ENCODE measurements around the gene CATSPERB.

CATSPERB gene

DNA sequence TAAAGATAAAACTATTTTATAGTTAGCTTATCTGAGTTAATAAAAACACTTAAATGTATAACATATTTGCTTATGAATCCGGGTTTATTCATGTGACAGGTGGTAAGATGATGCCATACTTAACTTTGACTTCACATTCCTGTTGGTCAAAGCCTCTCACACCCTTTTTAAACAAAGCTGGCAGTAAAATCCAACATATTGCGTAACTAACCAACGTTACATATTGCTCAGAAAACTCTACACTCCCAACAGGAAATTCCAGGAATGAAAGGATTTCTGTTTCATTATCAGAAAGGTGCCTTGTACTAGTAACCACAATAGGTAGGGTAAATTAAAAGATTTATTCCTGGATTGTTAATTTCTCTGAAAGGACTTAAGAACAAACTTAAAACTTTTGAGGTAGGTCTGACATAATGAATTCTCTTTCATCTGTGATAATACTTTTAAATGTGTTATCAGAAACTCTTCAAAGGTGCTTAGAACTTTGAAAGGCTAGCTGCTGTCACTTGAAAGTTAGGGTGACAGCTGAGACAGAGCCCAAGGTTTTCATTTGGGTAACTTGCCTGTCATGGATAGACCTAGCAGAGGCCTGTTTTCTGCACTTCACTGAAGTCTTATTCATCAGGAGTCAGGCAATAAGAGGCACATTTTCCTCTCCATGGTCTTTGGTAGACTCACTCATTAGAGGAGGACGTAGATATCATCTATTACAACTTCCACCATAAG is 23.8 kb upstream of the CATSPERB start:
- TF ChIP-seq CTCF (IDR thresholded peaks at IDR 0.05; ENCODE audit: control insufficient read depth, insufficient read depth, low read depth, low read length, missing control alignments), result no peak
- DNase-seq (ENCODE audit: low read depth), result no peak
- H3K4me3 ChIP-seq (ENCODE audit: control insufficient read depth, low read depth, low read length), result no peak overlapping the region

- no peak for DNase-seq (ENCODE audit: low read depth)
- TF ChIP-seq CTCF (IDR thresholded peaks at IDR 0.05; ENCODE audit: control insufficient read depth, insufficient read depth, low read depth, low read length, missing control alignments), result no peak
- H3K4me3 ChIP-seq (ENCODE audit: control insufficient read depth, low read depth, low read length), result no peak overlapping the region
Measured at GRCh38 chr14:91754819-91755218, 22.9 kb upstream of the CATSPERB start.

GRCh38 chr14:91754185-91754584 is 22.3 kb upstream of the CATSPERB start:
- no peak for TF ChIP-seq CTCF (IDR thresholded peaks at IDR 0.05; ENCODE audit: control insufficient read depth, insufficient read depth, low read depth, low read length, missing control alignments)
- DNase-seq (ENCODE audit: low read depth), result no peak
- H3K4me3 ChIP-seq (ENCODE audit: control insufficient read depth, low read depth, low read length), result no peak overlapping the region

DNA sequence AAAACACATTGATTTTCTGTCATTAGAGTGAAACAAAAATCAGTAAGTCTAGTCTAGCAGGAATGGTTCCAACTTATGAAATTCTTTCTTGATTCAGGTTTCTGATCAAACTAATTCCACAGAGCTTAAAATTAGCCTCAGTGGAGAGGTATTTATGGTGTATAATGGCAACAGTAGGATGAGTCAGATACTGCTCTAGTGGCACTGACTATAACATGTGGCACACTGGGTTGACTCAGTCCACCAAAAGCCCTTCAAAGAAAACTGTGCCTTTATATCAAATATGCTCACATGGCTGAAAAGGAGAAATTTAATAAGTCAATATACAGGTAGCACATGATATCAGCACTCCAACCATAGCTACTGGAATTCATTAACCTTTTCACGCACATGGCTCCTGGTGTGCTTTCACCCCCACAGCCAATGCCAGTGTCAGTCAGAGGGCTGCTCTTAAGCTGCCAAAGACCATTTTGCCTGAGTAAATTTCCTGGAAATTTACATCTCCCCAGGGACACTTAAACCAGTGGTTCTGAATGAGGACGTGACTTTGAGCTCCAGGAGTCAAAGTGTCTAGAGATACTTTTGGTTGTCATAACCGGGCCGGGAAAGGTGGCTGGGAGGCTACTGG is 21.7 kb upstream of the CATSPERB start:
- TF ChIP-seq CTCF (IDR thresholded peaks at IDR 0.05; ENCODE audit: control insufficient read depth, insufficient read depth, low read depth, low read length, missing control alignments), result no peak
- H3K4me3 ChIP-seq (ENCODE audit: control insufficient read depth, low read depth, low read length), result no peak overlapping the region
- no peak for DNase-seq (ENCODE audit: low read depth)

DNA sequence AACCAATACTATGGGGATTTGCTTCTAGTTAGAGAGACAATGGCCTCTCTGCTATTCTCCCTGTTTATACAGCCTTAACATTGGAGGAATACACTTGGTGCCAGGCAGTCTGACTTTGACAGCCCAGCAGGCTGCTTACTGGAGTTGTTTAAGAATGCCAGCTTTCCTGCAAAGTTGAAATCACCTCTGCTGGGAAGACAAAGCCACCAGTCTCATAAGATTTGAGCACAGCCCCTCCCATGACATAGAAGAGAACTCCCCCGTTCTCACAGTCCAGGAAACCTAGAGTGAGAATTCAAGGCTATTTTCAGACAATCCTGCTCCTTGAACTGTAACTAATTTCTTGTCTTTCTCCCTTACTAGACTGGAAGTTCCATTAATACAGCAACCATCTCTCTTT is 21.1 kb upstream of the CATSPERB start:
- no peak for TF ChIP-seq CTCF (IDR thresholded peaks at IDR 0.05; ENCODE audit: control insufficient read depth, insufficient read depth, low read depth, low read length, missing control alignments)
- DNase-seq (ENCODE audit: low read depth), result no peak
- H3K4me3 ChIP-seq (ENCODE audit: control insufficient read depth, low read depth, low read length), result no peak overlapping the region

- TF ChIP-seq CTCF (IDR thresholded peaks at IDR 0.05; ENCODE audit: control insufficient read depth, insufficient read depth, low read depth, low read length, missing control alignments), result no peak
- H3K4me3 ChIP-seq (ENCODE audit: control insufficient read depth, low read depth, low read length), result no peak overlapping the region
- DNase-seq (ENCODE audit: low read depth), result no peak
Measured at GRCh38 chr14:91751719-91752118, 19.8 kb upstream of the CATSPERB start.

Measured in AG09309 (cell line).